ENCODE measurements around the gene MB.

DNA sequence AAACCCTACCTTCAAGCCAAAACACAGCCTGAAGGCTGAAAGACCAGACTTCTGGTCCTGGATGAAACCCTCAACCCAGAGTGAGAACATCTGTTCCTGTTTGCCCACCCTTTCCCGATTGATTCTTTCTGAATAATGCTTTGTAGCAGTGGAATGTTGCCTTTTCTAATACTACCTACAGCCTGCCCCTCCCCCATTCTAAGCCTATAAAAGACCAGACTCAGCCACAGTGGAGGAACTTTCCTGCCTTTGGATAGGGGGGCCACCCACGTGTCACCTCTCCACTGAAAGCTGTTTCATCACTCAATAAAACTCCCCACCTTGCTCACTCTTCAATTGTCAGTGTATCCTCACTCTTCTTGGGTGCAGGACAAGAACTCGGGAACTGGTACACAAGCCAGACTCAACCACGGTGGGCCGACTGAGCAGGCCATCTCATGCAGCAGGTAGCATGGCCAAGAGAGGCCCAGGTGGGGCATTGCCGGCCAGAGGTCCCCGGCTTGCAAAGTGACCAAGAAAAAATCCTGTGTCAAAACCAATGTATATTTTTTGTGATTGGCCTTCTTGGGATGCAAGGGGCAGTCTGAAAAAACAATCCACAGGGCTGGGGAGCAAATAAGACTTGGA, 24.5 kb upstream of the MB start:
- TF ChIP-seq CTCF (IDR thresholded peaks at IDR 0.05) = no peak
- TF ChIP-seq POLR2A (IDR thresholded peaks at IDR 0.05) = no peak

Measured in right lobe of liver (tissue), 4 donors.